ENCODE results near the gene SLC49A3. TPM values are rescaled to one million over a fixed set of nuclear protein-coding genes. Genes with fewer than 3 reads are reported as not detected.
A peak's percentile ranks its signal among the peaks of the same experiment; 100 is the strongest.

SLC49A3 gene
- total RNA-seq, 1 donor from 2014 or later: 2.3 TPM

DNA sequence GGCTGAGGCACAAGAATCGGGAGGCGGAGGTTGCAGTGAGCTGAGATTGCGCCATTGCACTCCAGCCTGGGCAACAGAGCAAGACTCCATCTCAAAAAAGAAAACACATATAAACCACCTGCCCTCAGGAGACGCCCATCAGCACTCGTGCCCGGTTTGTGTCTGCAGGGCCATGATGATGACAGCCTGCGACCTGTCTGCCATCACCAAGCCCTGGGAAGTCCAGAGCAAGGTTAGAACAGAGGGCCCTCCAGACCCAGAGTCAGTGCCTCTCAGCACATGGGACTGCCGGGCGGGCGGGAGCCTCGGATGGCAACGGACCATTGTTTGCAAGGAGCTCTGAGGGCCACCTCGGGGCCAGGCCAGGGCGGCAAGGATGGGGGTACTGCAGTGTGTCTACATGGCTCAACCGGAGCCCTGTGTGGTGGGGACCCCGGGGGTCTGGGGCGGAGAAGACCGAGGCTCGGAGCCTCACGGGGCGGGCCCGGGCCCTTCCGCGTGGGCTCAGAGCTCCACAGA lies 24.2 kb downstream of the SLC49A3 start:
- no peak for DNase-seq
- ChIA-PET POLR2A (interaction anchor here (1.0 to 4.4 kb wide), 4 partner anchors 9 to 117 kb away, joined by 3 to 56 read pairs (median 4); partner anchors contain the start of genes ATP5ME and MYL5), CTCF (interaction anchor here (1.1 to 2.2 kb wide), 2 partner anchors 9 to 322 kb away, joined by 4 to 10 read pairs; partner anchors contain the start of genes ATP5ME, IDUA and MYL5)
- intact Hi-C loops (cut with micrococcal nuclease): loop anchor here (1.0 to 5.0 kb wide), 2 partner anchors 10 to 167 kb away; partner anchors contain the start of genes ATP5ME, MYL5, PIGG and ZNF721
- no peaks in the 10 kb centered on the region for H3K9me3 Mint-ChIP-seq
- no peak for ATAC-seq (ENCODE audit: low read depth)
- no peak overlapping the region for H3K27ac Mint-ChIP-seq
- peaks cover 13% of the 10 kb centered on the region for H3K36me3 Mint-ChIP-seq (ENCODE audit: low read depth)
- peaks cover 14% of the 10 kb centered on the region for H3K4me1 Mint-ChIP-seq
- H3K4me3 Mint-ChIP-seq: peak overlapping the region; percentile 85
- H3K27me3 Mint-ChIP-seq: no peaks in the 10 kb centered on the region
- no peak for TF ChIP-seq CTCF (IDR thresholded peaks at IDR 0.05)

- peak overlapping the region; percentile 80 for H3K27ac Mint-ChIP-seq
- peaks cover 14% of the 10 kb centered on the region for H3K4me1 Mint-ChIP-seq
- ChIA-PET CTCF (interaction anchor here (1.0 to 2.2 kb wide), 4 partner anchors 10 to 605 kb away, joined by 3 to 10 read pairs (median 4); partner anchors contain the start of genes ATP5ME, IDUA and MYL5), POLR2A (interaction anchor here (0.8 to 4.4 kb wide), 7 partner anchors 10 to 327 kb away, joined by 3 to 56 read pairs (median 3); partner anchors contain the start of genes ATP5ME and MYL5)
- H3K36me3 Mint-ChIP-seq (ENCODE audit: low read depth): peaks cover 13% of the 10 kb centered on the region
- ATAC-seq (ENCODE audit: low read depth) (peak; percentile 90), DNase-seq (peak; percentile 69)
- intact Hi-C loops (cut with micrococcal nuclease): loop anchor here (1.0 to 5.0 kb wide), 4 partner anchors 11 to 326 kb away; partner anchors contain the start of genes ATP5ME, MYL5, PCGF3 and PIGG
- peak overlapping the region; percentile 85 for H3K4me3 Mint-ChIP-seq
- no peaks in the 10 kb centered on the region for H3K9me3 Mint-ChIP-seq
- H3K27me3 Mint-ChIP-seq: no peaks in the 10 kb centered on the region
- TF ChIP-seq CTCF (IDR thresholded peaks at IDR 0.05): no peak
Observed at GRCh38 chr4:663438-664428, 25.2 kb downstream of the SLC49A3 start.

DNA sequence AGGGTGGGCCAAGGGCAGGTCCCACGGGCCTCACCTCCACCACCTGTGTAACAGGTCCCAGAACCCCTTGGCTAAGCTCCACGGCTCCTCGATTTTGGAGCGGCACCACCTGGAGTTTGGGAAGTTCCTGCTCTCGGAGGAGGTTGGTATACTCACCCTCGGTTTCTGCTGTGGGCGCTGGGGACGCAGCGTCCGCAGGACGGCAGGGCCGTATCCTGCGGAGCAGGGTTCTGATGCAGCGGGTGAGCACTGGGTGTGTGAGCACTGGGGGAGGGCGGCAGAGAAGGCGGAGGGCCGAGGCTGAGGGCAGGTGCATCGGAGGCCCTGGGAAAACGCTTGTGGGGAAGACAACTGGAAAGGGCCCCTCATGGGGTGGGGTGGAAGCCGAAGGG lies 25.9 kb downstream of the SLC49A3 start:
- ChIA-PET CTCF (interaction anchor here (1.3 kb wide), 1 partner anchor 605 kb away, joined by 3 read pairs; no protein-coding TSS in a partner anchor), POLR2A (interaction anchor here (1.3 to 4.4 kb wide), 2 partner anchors 10 to 326 kb away, joined by 3 to 56 read pairs; partner anchors contain the start of genes ATP5ME and MYL5)
- H3K9me3 Mint-ChIP-seq: no peaks in the 10 kb centered on the region
- peaks cover 13% of the 10 kb centered on the region for H3K36me3 Mint-ChIP-seq (ENCODE audit: low read depth)
- H3K27me3 Mint-ChIP-seq: no peaks in the 10 kb centered on the region
- no peak for TF ChIP-seq CTCF (IDR thresholded peaks at IDR 0.05)
- H3K4me3 Mint-ChIP-seq: peak overlapping the region; percentile 79
- peak overlapping the region; percentile 70 for H3K27ac Mint-ChIP-seq
- intact Hi-C loops (cut with micrococcal nuclease): loop anchor here (1.0 to 5.0 kb wide), 3 partner anchors 42 to 326 kb away; partner anchors contain the start of genes PCGF3, PIGG, ZNF141 and ZNF721
- H3K4me1 Mint-ChIP-seq: peaks cover 14% of the 10 kb centered on the region
- ATAC-seq (ENCODE audit: low read depth): peak; percentile 1
- DNase-seq: no peak

- intact Hi-C loops (cut with micrococcal nuclease): loop anchor here (5.0 kb wide), 1 partner anchor 165 kb away; the partner anchor contains the start of genes PIGG and ZNF721
- H3K36me3 Mint-ChIP-seq (ENCODE audit: low read depth): peaks cover 13% of the 10 kb centered on the region
- peaks cover 14% of the 10 kb centered on the region for H3K4me1 Mint-ChIP-seq
- DNase-seq (no peak), ATAC-seq (ENCODE audit: low read depth) (no peak)
- ChIA-PET CTCF (no interaction called here), POLR2A (interaction anchor here (0.7 to 4.4 kb wide), 2 partner anchors 11 to 13 kb away, joined by 3 to 56 read pairs; partner anchors contain the start of genes ATP5ME and MYL5)
- no peak overlapping the region for H3K27ac Mint-ChIP-seq
- H3K9me3 Mint-ChIP-seq: no peaks in the 10 kb centered on the region
- H3K4me3 Mint-ChIP-seq: peak overlapping the region; percentile 79
- no peak for TF ChIP-seq CTCF (IDR thresholded peaks at IDR 0.05)
- H3K27me3 Mint-ChIP-seq: no peaks in the 10 kb centered on the region
Observed at GRCh38 chr4:661881-662761, 26.8 kb downstream of the SLC49A3 start.
